Measurements from ENCODE around the gene DCUN1D2.

GRCh38 chr13:113489549-113490495 is 689 bp downstream of the DCUN1D2 start:
- TF ChIP-seq SPI1 (IDR thresholded peaks at IDR 0.05; ENCODE audit: low read depth, low read length) (no peak), POLR2A (IDR thresholded peaks at IDR 0.05; ENCODE audit: low read depth, low read length) (no peak)
